AG04450 (cell line): ENCODE results near the gene RHBDD1. TPM values are rescaled to one million over a fixed set of nuclear protein-coding genes. Genes with fewer than 3 reads are reported as not detected.

ENCODE experiments used
- CTCF ChIA-PET: fragments of 300-600, 350-600 bp; formaldehyde crosslinking; extraction: SDS; loops from one replicate; lab custom pipeline; 2022; ENCODE audit warnings: antibody characterized with exemption, inconsistent platforms; lab: Charles Lee
- POLR2A ChIA-PET: fragments of 350-600 bp; formaldehyde crosslinking; extraction: SDS; loops from one replicate; lab custom pipeline; 2021; ENCODE audit warnings: antibody characterized with exemption, inconsistent platforms; lab: Yijun Ruan, JAX
- DNase-seq: peaks from one replicate; pipeline ENCODE4 v3.0.0-alpha.2; 2011; ENCODE audit warnings: low read depth, low spot score
- H3K27ac ChIP-seq: one replicate; pipeline ENCODE4 v1.5.1; 2012; ENCODE audit warnings: low read depth, low read length, control low read depth
- H3K27me3 ChIP-seq: one replicate; pipeline ENCODE4 v1.6.0; 2012; ENCODE audit warnings: low read length; ENCODE audit not compliant: control insufficient read depth, insufficient read depth
- H3K4me3 ChIP-seq: 2 replicates; pipeline ENCODE4 v1.5.1; 2011; ENCODE audit warnings: mild to moderate bottlenecking, low read depth, low read length, control low read depth
- H3K9me3 ChIP-seq: 2 replicates; pipeline ENCODE4 v1.5.1; 2012; ENCODE audit warnings: low read length; ENCODE audit not compliant: control insufficient read depth, insufficient read depth
- CTCF ChIP-seq: IDR thresholded peaks from 2 replicates; pipeline ENCODE4 v1.5.1; 2011; ENCODE audit warnings: low read depth, low read length, control low read depth, inconsistent platforms
- polyA plus RNA-seq: library from polyadenylated mRNA; depleted of rRNA; stranded (reverse); fragments of >200 nt; gene quantifications from 2 replicates; pipeline ENCODE4 v1.2.3, GENCODE V29; 2011

RHBDD1 gene
- polyA plus RNA-seq, 1 experiment = 48.7 TPM

- no peak overlapping the region for H3K4me3 ChIP-seq
- CTCF ChIA-PET = no interaction called here
- H3K27me3 ChIP-seq = no peaks in the 10 kb centered on the region
- no peak overlapping the region for H3K27ac ChIP-seq
- no peak for DNase-seq
- H3K9me3 ChIP-seq = no peaks in the 10 kb centered on the region
- no peak for TF ChIP-seq CTCF
- POLR2A ChIA-PET = no interaction called here
These were observed 138.0 kb downstream of the RHBDD1 start for GRCh38 chr2:226973816-226974215.

- no peak overlapping the region for H3K27ac ChIP-seq
- H3K9me3 ChIP-seq = no peaks in the 10 kb centered on the region
- TF ChIP-seq CTCF = no peak
- no peak overlapping the region for H3K4me3 ChIP-seq
- H3K27me3 ChIP-seq = no peaks in the 10 kb centered on the region
- ChIA-PET POLR2A (no interaction called here), CTCF (interaction anchor here (0.9 to 3.8 kb wide), 3 partner anchors 9 to 177 kb away, joined by 3 to 24 read pairs (median 4); no protein-coding TSS in a partner anchor)
- DNase-seq = peak; percentile 23
These were observed 141.9 kb downstream of the RHBDD1 start for GRCh38 chr2:226977775-226978190.

GRCh38 chr2:226978300-226978699 lies 142.4 kb downstream of the RHBDD1 start:
- DNase-seq = no peak
- no peak for TF ChIP-seq CTCF
- H3K4me3 ChIP-seq = no peak overlapping the region
- ChIA-PET POLR2A (interaction anchor here (0.7 kb wide), 1 partner anchor 143 kb away, joined by 3 read pairs; no protein-coding TSS in a partner anchor), CTCF (interaction anchor here (1.1 to 3.8 kb wide), 2 partner anchors 176 to 178 kb away, joined by 4 to 24 read pairs; no protein-coding TSS in a partner anchor)
- H3K27me3 ChIP-seq = no peaks in the 10 kb centered on the region
- H3K9me3 ChIP-seq = no peaks in the 10 kb centered on the region
- no peak overlapping the region for H3K27ac ChIP-seq

- DNase-seq = no peak
- Histone ChIP-seq H3K27ac (no peak overlapping the region), H3K4me3 (no peak overlapping the region), H3K9me3 (no peaks in the 10 kb centered on the region), H3K27me3 (no peaks in the 10 kb centered on the region)
- TF ChIP-seq CTCF = 0 out of 2 replicates have a peak, but pooled peaks have one; percentile 1
- POLR2A ChIA-PET = interaction anchor here (0.7 kb wide), 1 partner anchor 144 kb away, joined by 3 read pairs; no protein-coding TSS in a partner anchor
- CTCF ChIA-PET = interaction anchor here (3.8 kb wide), 1 partner anchor 176 kb away, joined by 24 read pairs; no protein-coding TSS in a partner anchor
These were observed 143.2 kb downstream of the RHBDD1 start for GRCh38 chr2:226979004-226979403.

- no peak for DNase-seq
- Histone ChIP-seq H3K27me3 (no peaks in the 10 kb centered on the region), H3K4me3 (no peak overlapping the region), H3K27ac (no peak overlapping the region), H3K9me3 (no peaks in the 10 kb centered on the region)
- POLR2A ChIA-PET = no interaction called here
- CTCF ChIA-PET = interaction anchor here (1.3 to 7.8 kb wide), 3 partner anchors 179 to 1317 kb away, joined by 4 to 105 read pairs (median 9); partner anchors contain the start of gene IRS1
- TF ChIP-seq CTCF = no peak
These were observed 146.0 kb downstream of the RHBDD1 start for GRCh38 chr2:226981791-226982326.
